ENCODE measurements around the gene PROSER1. TPM values are rescaled to one million over a fixed set of nuclear protein-coding genes. Genes with fewer than 3 reads are reported as not detected.
A peak's percentile ranks its signal among the peaks of the same experiment; 100 is the strongest.

PROSER1 gene
- total RNA-seq, 1 experiment from 2014 or later = 94.6 TPM

DNA sequence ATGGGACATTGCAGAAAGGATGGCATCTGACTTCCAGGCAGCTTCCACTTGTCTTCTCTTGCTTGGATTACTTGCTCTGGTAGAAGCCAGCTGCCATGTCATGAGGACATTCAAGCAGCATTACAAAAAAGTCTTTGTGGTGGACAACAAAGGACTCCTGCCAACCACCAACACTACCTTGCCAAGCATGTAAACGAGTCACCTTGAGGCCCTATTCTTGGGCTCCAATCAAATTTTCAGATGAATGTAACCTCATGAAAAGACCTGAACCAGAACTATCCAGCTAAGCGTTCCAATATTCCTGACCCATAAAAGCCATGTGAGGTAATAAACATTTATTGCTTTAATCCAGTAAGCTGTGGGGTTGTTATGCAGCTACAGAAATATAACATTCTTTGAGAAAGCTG, 12.5 kb downstream of the PROSER1 start:
- no peaks in the 10 kb centered on the region for H3K9me3 Mint-ChIP-seq
- no peaks in the 10 kb centered on the region for H3K27me3 Mint-ChIP-seq (ENCODE audit: low read depth)
- peak overlapping the region; percentile 99 for H3K27ac Mint-ChIP-seq
- ChIA-PET POLR2A (interaction anchor here (1.1 kb wide), 1 partner anchor 12 kb away, joined by 4 read pairs; the partner anchor contains the start of gene PROSER1), CTCF (interaction anchor here (1.1 kb wide), 1 partner anchor 11 kb away, joined by 3 read pairs; no protein-coding TSS in a partner anchor)
- ATAC-seq (peak; percentile 34), DNase-seq (ENCODE audit: low spot score) (no peak)
- H3K4me1 Mint-ChIP-seq = peaks cover 69% of the 10 kb centered on the region
- no peak overlapping the region for H3K4me3 Mint-ChIP-seq
- H3K36me3 Mint-ChIP-seq = peaks cover 65% of the 10 kb centered on the region
- TF ChIP-seq IRF2 (CRISPR knock-in tag; IDR thresholded peaks at IDR 0.05; ENCODE audit: borderline replicate concordance, low read depth) (no peak), TCF7 (CRISPR knock-in tag; IDR thresholded peaks at IDR 0.05; ENCODE audit: low read depth) (no peak), NR3C1 (CRISPR knock-in tag; conservative IDR thresholded peaks at IDR 0.05; ENCODE audit: low read depth) (no peak)
- TF ChIP-seq, protein P1, sequence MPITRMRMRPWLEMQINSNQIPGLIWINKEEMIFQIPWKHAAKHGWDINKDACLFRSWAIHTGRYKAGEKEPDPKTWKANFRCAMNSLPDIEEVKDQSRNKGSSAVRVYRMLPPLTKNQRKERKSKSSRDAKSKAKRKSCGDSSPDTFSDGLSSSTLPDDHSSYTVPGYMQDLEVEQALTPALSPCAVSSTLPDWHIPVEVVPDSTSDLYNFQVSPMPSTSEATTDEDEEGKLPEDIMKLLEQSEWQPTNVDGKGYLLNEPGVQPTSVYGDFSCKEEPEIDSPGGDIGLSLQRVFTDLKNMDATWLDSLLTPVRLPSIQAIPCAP (CRISPR knock-in tag; IDR thresholded peaks at IDR 0.05) = no peak
- TF ChIP-seq, protein P2, sequence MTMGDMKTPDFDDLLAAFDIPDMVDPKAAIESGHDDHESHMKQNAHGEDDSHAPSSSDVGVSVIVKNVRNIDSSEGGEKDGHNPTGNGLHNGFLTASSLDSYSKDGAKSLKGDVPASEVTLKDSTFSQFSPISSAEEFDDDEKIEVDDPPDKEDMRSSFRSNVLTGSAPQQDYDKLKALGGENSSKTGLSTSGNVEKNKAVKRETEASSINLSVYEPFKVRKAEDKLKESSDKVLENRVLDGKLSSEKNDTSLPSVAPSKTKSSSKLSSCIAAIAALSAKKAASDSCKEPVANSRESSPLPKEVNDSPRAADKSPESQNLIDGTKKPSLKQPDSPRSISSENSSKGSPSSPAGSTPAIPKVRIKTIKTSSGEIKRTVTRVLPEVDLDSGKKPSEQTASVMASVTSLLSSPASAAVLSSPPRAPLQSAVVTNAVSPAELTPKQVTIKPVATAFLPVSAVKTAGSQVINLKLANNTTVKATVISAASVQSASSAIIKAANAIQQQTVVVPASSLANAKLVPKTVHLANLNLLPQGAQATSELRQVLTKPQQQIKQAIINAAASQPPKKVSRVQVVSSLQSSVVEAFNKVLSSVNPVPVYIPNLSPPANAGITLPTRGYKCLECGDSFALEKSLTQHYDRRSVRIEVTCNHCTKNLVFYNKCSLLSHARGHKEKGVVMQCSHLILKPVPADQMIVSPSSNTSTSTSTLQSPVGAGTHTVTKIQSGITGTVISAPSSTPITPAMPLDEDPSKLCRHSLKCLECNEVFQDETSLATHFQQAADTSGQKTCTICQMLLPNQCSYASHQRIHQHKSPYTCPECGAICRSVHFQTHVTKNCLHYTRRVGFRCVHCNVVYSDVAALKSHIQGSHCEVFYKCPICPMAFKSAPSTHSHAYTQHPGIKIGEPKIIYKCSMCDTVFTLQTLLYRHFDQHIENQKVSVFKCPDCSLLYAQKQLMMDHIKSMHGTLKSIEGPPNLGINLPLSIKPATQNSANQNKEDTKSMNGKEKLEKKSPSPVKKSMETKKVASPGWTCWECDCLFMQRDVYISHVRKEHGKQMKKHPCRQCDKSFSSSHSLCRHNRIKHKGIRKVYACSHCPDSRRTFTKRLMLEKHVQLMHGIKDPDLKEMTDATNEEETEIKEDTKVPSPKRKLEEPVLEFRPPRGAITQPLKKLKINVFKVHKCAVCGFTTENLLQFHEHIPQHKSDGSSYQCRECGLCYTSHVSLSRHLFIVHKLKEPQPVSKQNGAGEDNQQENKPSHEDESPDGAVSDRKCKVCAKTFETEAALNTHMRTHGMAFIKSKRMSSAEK (CRISPR knock-in tag; IDR thresholded peaks at IDR 0.05; ENCODE audit: borderline replicate concordance) = 0 out of 2 replicates have a peak, but pooled peaks have one; percentile 29

DNA sequence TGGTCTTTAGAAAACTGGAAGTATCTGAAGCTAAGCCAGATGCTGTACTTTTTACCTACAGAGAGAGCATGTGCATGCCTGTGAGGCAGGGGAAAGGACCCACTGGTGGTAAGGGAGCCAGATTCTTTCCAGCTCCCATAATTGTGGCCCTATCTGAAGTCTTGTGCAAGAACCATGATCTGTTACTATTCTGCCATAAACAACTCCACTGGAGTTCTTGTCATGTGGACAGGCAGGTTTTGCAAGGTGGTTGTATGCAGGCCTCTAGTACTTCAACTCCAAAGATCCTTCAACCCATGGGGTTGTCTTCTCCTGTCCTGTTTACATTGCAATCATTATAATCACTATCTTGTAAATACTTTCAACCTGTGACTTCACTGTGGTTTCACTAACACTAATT, 14.1 kb downstream of the PROSER1 start:
- no peaks in the 10 kb centered on the region for H3K27me3 Mint-ChIP-seq (ENCODE audit: low read depth)
- DNase-seq (ENCODE audit: low spot score) = no peak
- peak overlapping the region; percentile 99 for H3K27ac Mint-ChIP-seq
- peak; percentile 38 for ATAC-seq
- peak overlapping the region; percentile 32 for H3K4me3 Mint-ChIP-seq
- H3K9me3 Mint-ChIP-seq = no peaks in the 10 kb centered on the region
- peaks cover 63% of the 10 kb centered on the region for H3K4me1 Mint-ChIP-seq
- CTCF ChIA-PET = interaction anchor here (0.6 to 1.3 kb wide), 3 partner anchors 11 to 318 kb away, joined by 3 to 5 read pairs (median 3); no protein-coding TSS in a partner anchor
- TF ChIP-seq, protein P3, sequence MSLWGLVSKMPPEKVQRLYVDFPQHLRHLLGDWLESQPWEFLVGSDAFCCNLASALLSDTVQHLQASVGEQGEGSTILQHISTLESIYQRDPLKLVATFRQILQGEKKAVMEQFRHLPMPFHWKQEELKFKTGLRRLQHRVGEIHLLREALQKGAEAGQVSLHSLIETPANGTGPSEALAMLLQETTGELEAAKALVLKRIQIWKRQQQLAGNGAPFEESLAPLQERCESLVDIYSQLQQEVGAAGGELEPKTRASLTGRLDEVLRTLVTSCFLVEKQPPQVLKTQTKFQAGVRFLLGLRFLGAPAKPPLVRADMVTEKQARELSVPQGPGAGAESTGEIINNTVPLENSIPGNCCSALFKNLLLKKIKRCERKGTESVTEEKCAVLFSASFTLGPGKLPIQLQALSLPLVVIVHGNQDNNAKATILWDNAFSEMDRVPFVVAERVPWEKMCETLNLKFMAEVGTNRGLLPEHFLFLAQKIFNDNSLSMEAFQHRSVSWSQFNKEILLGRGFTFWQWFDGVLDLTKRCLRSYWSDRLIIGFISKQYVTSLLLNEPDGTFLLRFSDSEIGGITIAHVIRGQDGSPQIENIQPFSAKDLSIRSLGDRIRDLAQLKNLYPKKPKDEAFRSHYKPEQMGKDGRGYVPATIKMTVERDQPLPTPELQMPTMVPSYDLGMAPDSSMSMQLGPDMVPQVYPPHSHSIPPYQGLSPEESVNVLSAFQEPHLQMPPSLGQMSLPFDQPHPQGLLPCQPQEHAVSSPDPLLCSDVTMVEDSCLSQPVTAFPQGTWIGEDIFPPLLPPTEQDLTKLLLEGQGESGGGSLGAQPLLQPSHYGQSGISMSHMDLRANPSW (CRISPR knock-in tag; conservative IDR thresholded peaks at IDR 0.05; ENCODE audit: low read depth) = no peak
- TF ChIP-seq, protein P4, sequence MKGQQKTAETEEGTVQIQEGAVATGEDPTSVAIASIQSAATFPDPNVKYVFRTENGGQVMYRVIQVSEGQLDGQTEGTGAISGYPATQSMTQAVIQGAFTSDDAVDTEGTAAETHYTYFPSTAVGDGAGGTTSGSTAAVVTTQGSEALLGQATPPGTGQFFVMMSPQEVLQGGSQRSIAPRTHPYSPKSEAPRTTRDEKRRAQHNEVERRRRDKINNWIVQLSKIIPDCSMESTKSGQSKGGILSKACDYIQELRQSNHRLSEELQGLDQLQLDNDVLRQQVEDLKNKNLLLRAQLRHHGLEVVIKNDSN (CRISPR knock-in tag; IDR thresholded peaks at IDR 0.05) = no peak
- TF ChIP-seq, protein P5, sequence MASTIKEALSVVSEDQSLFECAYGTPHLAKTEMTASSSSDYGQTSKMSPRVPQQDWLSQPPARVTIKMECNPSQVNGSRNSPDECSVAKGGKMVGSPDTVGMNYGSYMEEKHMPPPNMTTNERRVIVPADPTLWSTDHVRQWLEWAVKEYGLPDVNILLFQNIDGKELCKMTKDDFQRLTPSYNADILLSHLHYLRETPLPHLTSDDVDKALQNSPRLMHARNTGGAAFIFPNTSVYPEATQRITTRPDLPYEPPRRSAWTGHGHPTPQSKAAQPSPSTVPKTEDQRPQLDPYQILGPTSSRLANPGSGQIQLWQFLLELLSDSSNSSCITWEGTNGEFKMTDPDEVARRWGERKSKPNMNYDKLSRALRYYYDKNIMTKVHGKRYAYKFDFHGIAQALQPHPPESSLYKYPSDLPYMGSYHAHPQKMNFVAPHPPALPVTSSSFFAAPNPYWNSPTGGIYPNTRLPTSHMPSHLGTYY (CRISPR knock-in tag; IDR thresholded peaks at IDR 0.05) = no peak
- TF ChIP-seq OVOL2 (CRISPR knock-in tag; IDR thresholded peaks at IDR 0.05; ENCODE audit: borderline replicate concordance) = no peak
- TF ChIP-seq NFE2L1 (CRISPR knock-in tag; IDR thresholded peaks at IDR 0.05) = no peak
- no peak for TF ChIP-seq FOXP1 (CRISPR knock-in tag; IDR thresholded peaks at IDR 0.05; ENCODE audit: borderline replicate concordance)
- TF ChIP-seq TEAD1 (CRISPR knock-in tag; IDR thresholded peaks at IDR 0.05) = no peak
- no peak for TF ChIP-seq NR3C1 (CRISPR knock-in tag; conservative IDR thresholded peaks at IDR 0.05; ENCODE audit: low read depth)
- no peak for TF ChIP-seq RORB (CRISPR knock-in tag; IDR thresholded peaks at IDR 0.05)
- POLR2A ChIA-PET = interaction anchor here (1.7 kb wide), 1 partner anchor 13 kb away, joined by 10 read pairs; the partner anchor contains the start of gene PROSER1
- H3K36me3 Mint-ChIP-seq = peaks cover 66% of the 10 kb centered on the region
